K562 (cell line): Measurements from ENCODE around the gene FRMD3. TPM values are rescaled to one million over a fixed set of nuclear protein-coding genes. Genes with fewer than 3 reads are reported as not detected.

Experiments
- ATAC-seq: fragments of 200-7000 bp; cut with Tn5 transposase; 3 replicates; pipeline ENCODE4 v1.9.1; 2020; ENCODE audit warnings: moderate library complexity
- BruUV-seq: library from RNA; stranded (reverse); fragments of 400-500 nt; replicated peaks from 2 replicates; lab custom pipeline; 2021; lab: Mats Ljungman, UMichigan
- CTCF ChIA-PET: fragments of 300-600 bp; formaldehyde crosslinking; extraction: SDS; loops from one replicate; lab custom pipeline; 2021; ENCODE audit warnings: low intra/inter-chr PET ratio; lab: Yijun Ruan, JAX
- POLR2A ChIA-PET: fragments of 300-600, 350-650 bp; sonication (Branson Sonifier 250); formaldehyde crosslinking; extraction: SDS; loops from one replicate; lab custom pipeline; 2021; ENCODE audit warnings: antibody characterized with exemption, inconsistent platforms; lab: Yijun Ruan, JAX
- DNase-seq, 4 experiments: peaks; one replicate each; pipeline versions ENCODE4 v3.0.0 to v3.0.0-alpha.2; 2011 to 2018; ENCODE audit warnings: low spot score in 3 of 4, mixed read lengths in 3 of 4; ENCODE audit errors: extremely low read depth in 1 of 4
- FAIRE-seq: peaks from 2 replicates; lab custom pipeline; 2011; peaks lifted over from hg19 to GRCh38; lab: Jason Lieb, UNC
- H2AFZ ChIP-seq: 2 replicates; pipeline ENCODE4 v1.6.0; 2011; ENCODE audit warnings: low read depth, low read length, control low read depth, inconsistent platforms
- H3K27ac ChIP-seq: fragments of 200-600 bp; 3 replicates; pipeline ENCODE4 v1.8.0; 2011; ENCODE audit warnings: low read depth, mild to moderate bottlenecking, control low read depth, inconsistent platforms, low read length, moderate library complexity, mixed read lengths; ENCODE audit errors: extremely low read depth
- H3K27me3 ChIP-seq, 2 experiments: fragments of 300-600 bp in 1 of 2; 2 replicates in 1 of 2; 3 replicates in 1 of 2; pipeline versions ENCODE4 v1.6.0 to v1.8.0; 2011; ENCODE audit warnings: inconsistent platforms in 2 of 2, low read length in 2 of 2, mild to moderate bottlenecking in 1 of 2, mixed read lengths in 1 of 2, moderate library complexity in 1 of 2; ENCODE audit not compliant: control insufficient read depth in 2 of 2, insufficient read depth in 2 of 2
- H3K36me3 ChIP-seq: fragments of 300-600 bp; 3 replicates; pipeline ENCODE4 v1.8.0; 2011; ENCODE audit warnings: mild to moderate bottlenecking, low read length, inconsistent platforms; ENCODE audit not compliant: control insufficient read depth, insufficient read depth
- H3K4me1 ChIP-seq, 2 experiments: fragments of 200-600 bp in 1 of 2; replicated peaks in 1 of 2; 2 replicates in 1 of 2; 3 replicates in 1 of 2; pipeline versions ENCODE4 v1.5.1 to v1.8.0; 2011; ENCODE audit warnings: inconsistent platforms in 2 of 2, low read length in 2 of 2, mild to moderate bottlenecking in 1 of 2, mixed read lengths in 1 of 2, moderate library complexity in 1 of 2; ENCODE audit not compliant: control insufficient read depth in 2 of 2, insufficient read depth in 2 of 2
- H3K4me2 ChIP-seq: 2 replicates; pipeline ENCODE4 v1.6.1; 2011; ENCODE audit warnings: low read length, control low read depth, inconsistent platforms, mixed read lengths; ENCODE audit not compliant: insufficient read depth
- H3K4me3 ChIP-seq: fragments of 200-600 bp; sonication (generic), shearing (Covaris generic); 2 replicates; pipeline ENCODE4 v1.5.1; 2016; ENCODE audit warnings: control low read depth, inconsistent platforms
- H3K79me2 ChIP-seq: fragments of 200-600 bp; 3 replicates; pipeline ENCODE4 v1.8.0; 2011; ENCODE audit warnings: low read length, inconsistent platforms; ENCODE audit not compliant: control insufficient read depth, insufficient read depth
- H3K9ac ChIP-seq, 2 experiments: 2 replicates each; pipeline versions ENCODE4 v1.6.0 to v1.6.1; 2011; ENCODE audit warnings: low read depth in 2 of 2, low read length in 2 of 2, control low read depth in 1 of 2, inconsistent platforms in 1 of 2, mild to moderate bottlenecking in 1 of 2, mixed read lengths in 1 of 2; ENCODE audit not compliant: insufficient read depth in 1 of 2
- H3K9me1 ChIP-seq: one replicate; pipeline ENCODE4 v1.6.0; 2011; ENCODE audit warnings: inconsistent platforms, mild to moderate bottlenecking, low read length, moderate library complexity; ENCODE audit not compliant: control insufficient read depth, insufficient read depth
- H3K9me3 ChIP-seq: replicated peaks from 2 replicates; pipeline ENCODE4 v1.5.1; 2011; ENCODE audit warnings: low read depth, low read length, inconsistent platforms; ENCODE audit not compliant: control insufficient read depth, insufficient read depth
- H4K20me1 ChIP-seq: replicated peaks from 2 replicates; pipeline ENCODE4 v1.6.1; 2011; ENCODE audit warnings: low read length, inconsistent platforms, mixed read lengths; ENCODE audit not compliant: control insufficient read depth, insufficient read depth
- ELF2 ChIP-seq: fragments of 250-450 bp; sonication (Bioruptor Pico); IDR thresholded peaks from 2 replicates; pipeline ENCODE4 v1.5.0; 2021; ENCODE audit warnings: mild to moderate bottlenecking
- EP400 ChIP-seq: fragments of 450-650 bp; IDR thresholded peaks from 2 replicates; pipeline ENCODE4 v1.6.1; 2017; ENCODE audit warnings: antibody characterized with exemption, mild to moderate bottlenecking, moderate library complexity
- ZNF282 ChIP-seq: sonication (generic); formaldehyde crosslinking; IDR thresholded peaks from 2 replicates; pipeline ENCODE4 v1.8.1; 2023; ENCODE audit warnings: missing genetic modification reagents
- WGBS: fragments of 100-300 bp; shearing (Covaris generic); methylation state at CpG from one replicate; pipeline ENCODE4 v1.1.6; 2016; ENCODE audit warnings: low coverage, mixed read lengths; ENCODE audit not compliant: insufficient coverage; ENCODE audit errors: missing lambda C conversion rate; 5-methylcytosine and 5-hydroxymethylcytosine counted together
- in situ Hi-C: fragments of 300-500 bp; cut with MboI; formaldehyde crosslinking; loops from 4 replicates; pipeline ENCODE4 v1.15.0; 2018; ENCODE audit warnings: inconsistent platforms, mixed read lengths
- intact Hi-C: fragments of 100-400 bp; cut with micrococcal nuclease; formaldehyde crosslinking; loops from 2 replicates; pipeline ENCODE4 v1.14.2; 2022
- polyA plus RNA-seq, 8 experiments: library from polyadenylated mRNA; depleted of rRNA in 4 of 8; stranded (reverse) in 5 of 8; unstranded in 3 of 8; fragments of >200 nt; fragmentation: Nextera tagmentation in 2 of 8; fragmentation: Illumina TruSeq in 1 of 8; extraction: Ambion mirVana in 2 of 8; extraction: Trizol in 1 of 8; gene quantifications; 2 replicates each; pipeline versions ENCODE4 v1.2.1 to v1.2.3, GENCODE V29; 2011 to 2014; ENCODE audit warnings: inconsistent platforms in 1 of 8, missing spikeins in 1 of 8
- total RNA-seq, 7 experiments: library from RNA; depleted of rRNA in 6 of 7; stranded (reverse); fragments of >200 nt in 6 of 7; fragmentation: Illumina TruSeq in 2 of 7; extraction: Trizol in 2 of 7; gene quantifications; 2 replicates each; pipeline versions ENCODE4 v1.2.1 to v1.2.3, GENCODE V29; 2011 to 2021; ENCODE audit warnings: low replicate concordance in 1 of 7
- TF ChIP-seq, protein P1 (sequence below): fragments of 200-600 bp; sonication (generic); IDR thresholded peaks from one replicate; pipeline ENCODE4 v1.6.1; 2012; ENCODE audit warnings: mild to moderate bottlenecking, low read depth, low read length, inconsistent platforms
- TF ChIP-seq, protein P2 (sequence below): fragments of 150-350 bp; IDR thresholded peaks from 2 replicates; pipeline ENCODE4 v1.6.1; 2014; ENCODE audit warnings: low read depth, mild to moderate bottlenecking, low read length, borderline replicate concordance
- TF ChIP-seq, protein P3 (sequence below): fragments of 250-450 bp; sonication (Bioruptor Pico); IDR thresholded peaks from 2 replicates; pipeline ENCODE4 v1.5.1; 2021; ENCODE audit warnings: mild to moderate bottlenecking

The FRMD3 gene
- total and polyA plus RNA-seq, 9 of the 15 experiments (the other 6 are each of a cell fraction or from before 2014, with no cell fraction given), result 0.09 to 0.51 (median 0.21) TPM

DNA sequence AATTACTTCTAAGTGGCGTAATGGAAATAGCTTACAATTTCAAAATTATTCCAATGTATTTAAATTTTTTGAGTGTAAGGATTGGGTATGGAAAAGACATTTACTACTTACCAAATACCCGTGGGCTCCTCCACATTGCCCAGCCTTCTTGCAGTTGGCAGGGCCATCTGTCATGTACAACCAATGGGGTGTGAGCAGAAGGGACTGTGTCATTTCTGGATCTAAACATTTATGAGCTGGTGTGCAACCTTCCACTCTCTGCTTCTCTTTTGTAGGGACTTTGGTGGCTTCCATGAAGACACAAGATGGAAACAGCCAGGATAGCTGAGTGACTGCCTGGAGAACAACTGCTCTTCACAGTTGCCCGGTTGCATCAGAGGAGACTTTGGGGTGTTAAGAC, 40.8 kb downstream of the FRMD3 start:
- no peak for DNase-seq
- Histone ChIP-seq H3K27me3 (no peaks in the 10 kb centered on the region), H2AFZ (no peak overlapping the region), H3K27ac (no peak overlapping the region), H3K4me3 (no peak overlapping the region), H3K79me2 (no peaks in the 10 kb centered on the region), H4K20me1 (no peaks in the 10 kb centered on the region), H3K4me2 (no peak overlapping the region), H3K9ac (no peak overlapping the region), H3K4me1 (no peaks in the 10 kb centered on the region), H3K36me3 (no peaks in the 10 kb centered on the region), H3K9me3 (no peaks in the 10 kb centered on the region), H3K9me1 (no peaks in the 10 kb centered on the region)
- FAIRE-seq, result no peak
- intact Hi-C loops (no loop called here), in situ Hi-C loops (no loop called here)
- POLR2A ChIA-PET, result no interaction called here
- CTCF ChIA-PET, result no interaction called here
- 2% methylated on average over 3 of the region's 3 CpGs for WGBS
- no TSS peak for BruUV-seq
- ATAC-seq, result no peak
- TF ChIP-seq ELF2 (no peak), ZNF282 (CRISPR knock-in tag) (no peak), EP400 (no peak)
- TF ChIP-seq, protein P1, sequence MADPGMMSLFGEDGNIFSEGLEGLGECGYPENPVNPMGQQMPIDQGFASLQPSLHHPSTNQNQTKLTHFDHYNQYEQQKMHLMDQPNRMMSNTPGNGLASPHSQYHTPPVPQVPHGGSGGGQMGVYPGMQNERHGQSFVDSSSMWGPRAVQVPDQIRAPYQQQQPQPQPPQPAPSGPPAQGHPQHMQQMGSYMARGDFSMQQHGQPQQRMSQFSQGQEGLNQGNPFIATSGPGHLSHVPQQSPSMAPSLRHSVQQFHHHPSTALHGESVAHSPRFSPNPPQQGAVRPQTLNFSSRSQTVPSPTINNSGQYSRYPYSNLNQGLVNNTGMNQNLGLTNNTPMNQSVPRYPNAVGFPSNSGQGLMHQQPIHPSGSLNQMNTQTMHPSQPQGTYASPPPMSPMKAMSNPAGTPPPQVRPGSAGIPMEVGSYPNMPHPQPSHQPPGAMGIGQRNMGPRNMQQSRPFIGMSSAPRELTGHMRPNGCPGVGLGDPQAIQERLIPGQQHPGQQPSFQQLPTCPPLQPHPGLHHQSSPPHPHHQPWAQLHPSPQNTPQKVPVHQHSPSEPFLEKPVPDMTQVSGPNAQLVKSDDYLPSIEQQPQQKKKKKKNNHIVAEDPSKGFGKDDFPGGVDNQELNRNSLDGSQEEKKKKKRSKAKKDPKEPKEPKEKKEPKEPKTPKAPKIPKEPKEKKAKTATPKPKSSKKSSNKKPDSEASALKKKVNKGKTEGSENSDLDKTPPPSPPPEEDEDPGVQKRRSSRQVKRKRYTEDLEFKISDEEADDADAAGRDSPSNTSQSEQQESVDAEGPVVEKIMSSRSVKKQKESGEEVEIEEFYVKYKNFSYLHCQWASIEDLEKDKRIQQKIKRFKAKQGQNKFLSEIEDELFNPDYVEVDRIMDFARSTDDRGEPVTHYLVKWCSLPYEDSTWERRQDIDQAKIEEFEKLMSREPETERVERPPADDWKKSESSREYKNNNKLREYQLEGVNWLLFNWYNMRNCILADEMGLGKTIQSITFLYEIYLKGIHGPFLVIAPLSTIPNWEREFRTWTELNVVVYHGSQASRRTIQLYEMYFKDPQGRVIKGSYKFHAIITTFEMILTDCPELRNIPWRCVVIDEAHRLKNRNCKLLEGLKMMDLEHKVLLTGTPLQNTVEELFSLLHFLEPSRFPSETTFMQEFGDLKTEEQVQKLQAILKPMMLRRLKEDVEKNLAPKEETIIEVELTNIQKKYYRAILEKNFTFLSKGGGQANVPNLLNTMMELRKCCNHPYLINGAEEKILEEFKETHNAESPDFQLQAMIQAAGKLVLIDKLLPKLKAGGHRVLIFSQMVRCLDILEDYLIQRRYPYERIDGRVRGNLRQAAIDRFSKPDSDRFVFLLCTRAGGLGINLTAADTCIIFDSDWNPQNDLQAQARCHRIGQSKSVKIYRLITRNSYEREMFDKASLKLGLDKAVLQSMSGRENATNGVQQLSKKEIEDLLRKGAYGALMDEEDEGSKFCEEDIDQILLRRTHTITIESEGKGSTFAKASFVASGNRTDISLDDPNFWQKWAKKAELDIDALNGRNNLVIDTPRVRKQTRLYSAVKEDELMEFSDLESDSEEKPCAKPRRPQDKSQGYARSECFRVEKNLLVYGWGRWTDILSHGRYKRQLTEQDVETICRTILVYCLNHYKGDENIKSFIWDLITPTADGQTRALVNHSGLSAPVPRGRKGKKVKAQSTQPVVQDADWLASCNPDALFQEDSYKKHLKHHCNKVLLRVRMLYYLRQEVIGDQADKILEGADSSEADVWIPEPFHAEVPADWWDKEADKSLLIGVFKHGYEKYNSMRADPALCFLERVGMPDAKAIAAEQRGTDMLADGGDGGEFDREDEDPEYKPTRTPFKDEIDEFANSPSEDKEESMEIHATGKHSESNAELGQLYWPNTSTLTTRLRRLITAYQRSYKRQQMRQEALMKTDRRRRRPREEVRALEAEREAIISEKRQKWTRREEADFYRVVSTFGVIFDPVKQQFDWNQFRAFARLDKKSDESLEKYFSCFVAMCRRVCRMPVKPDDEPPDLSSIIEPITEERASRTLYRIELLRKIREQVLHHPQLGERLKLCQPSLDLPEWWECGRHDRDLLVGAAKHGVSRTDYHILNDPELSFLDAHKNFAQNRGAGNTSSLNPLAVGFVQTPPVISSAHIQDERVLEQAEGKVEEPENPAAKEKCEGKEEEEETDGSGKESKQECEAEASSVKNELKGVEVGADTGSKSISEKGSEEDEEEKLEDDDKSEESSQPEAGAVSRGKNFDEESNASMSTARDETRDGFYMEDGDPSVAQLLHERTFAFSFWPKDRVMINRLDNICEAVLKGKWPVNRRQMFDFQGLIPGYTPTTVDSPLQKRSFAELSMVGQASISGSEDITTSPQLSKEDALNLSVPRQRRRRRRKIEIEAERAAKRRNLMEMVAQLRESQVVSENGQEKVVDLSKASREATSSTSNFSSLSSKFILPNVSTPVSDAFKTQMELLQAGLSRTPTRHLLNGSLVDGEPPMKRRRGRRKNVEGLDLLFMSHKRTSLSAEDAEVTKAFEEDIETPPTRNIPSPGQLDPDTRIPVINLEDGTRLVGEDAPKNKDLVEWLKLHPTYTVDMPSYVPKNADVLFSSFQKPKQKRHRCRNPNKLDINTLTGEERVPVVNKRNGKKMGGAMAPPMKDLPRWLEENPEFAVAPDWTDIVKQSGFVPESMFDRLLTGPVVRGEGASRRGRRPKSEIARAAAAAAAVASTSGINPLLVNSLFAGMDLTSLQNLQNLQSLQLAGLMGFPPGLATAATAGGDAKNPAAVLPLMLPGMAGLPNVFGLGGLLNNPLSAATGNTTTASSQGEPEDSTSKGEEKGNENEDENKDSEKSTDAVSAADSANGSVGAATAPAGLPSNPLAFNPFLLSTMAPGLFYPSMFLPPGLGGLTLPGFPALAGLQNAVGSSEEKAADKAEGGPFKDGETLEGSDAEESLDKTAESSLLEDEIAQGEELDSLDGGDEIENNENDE, result no peak
- TF ChIP-seq, protein P2, sequence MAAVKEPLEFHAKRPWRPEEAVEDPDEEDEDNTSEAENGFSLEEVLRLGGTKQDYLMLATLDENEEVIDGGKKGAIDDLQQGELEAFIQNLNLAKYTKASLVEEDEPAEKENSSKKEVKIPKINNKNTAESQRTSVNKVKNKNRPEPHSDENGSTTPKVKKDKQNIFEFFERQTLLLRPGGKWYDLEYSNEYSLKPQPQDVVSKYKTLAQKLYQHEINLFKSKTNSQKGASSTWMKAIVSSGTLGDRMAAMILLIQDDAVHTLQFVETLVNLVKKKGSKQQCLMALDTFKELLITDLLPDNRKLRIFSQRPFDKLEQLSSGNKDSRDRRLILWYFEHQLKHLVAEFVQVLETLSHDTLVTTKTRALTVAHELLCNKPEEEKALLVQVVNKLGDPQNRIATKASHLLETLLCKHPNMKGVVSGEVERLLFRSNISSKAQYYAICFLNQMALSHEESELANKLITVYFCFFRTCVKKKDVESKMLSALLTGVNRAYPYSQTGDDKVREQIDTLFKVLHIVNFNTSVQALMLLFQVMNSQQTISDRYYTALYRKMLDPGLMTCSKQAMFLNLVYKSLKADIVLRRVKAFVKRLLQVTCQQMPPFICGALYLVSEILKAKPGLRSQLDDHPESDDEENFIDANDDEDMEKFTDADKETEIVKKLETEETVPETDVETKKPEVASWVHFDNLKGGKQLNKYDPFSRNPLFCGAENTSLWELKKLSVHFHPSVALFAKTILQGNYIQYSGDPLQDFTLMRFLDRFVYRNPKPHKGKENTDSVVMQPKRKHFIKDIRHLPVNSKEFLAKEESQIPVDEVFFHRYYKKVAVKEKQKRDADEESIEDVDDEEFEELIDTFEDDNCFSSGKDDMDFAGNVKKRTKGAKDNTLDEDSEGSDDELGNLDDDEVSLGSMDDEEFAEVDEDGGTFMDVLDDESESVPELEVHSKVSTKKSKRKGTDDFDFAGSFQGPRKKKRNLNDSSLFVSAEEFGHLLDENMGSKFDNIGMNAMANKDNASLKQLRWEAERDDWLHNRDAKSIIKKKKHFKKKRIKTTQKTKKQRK, result no peak
- TF ChIP-seq, protein P3, sequence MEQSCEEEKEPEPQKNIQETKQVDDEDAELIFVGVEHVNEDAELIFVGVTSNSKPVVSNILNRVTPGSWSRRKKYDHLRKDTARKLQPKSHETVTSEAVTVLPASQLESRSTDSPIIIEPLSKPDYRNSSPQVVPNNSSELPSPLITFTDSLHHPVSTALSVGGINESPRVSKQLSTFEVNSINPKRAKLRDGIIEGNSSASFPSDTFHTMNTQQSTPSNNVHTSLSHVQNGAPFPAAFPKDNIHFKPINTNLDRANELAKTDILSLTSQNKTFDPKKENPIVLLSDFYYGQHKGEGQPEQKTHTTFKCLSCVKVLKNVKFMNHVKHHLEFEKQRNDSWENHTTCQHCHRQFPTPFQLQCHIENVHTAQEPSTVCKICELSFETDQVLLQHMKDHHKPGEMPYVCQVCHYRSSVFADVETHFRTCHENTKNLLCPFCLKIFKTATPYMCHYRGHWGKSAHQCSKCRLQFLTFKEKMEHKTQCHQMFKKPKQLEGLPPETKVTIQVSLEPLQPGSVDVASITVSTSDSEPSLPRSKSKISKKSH, result no peak
